Gastroesophageal sphincter (tissue), 4 donors: ENCODE data around the gene PTPRN2. TPM values are rescaled to one million over a fixed set of nuclear protein-coding genes. Genes with fewer than 3 reads are reported as not detected.

Experiments used
- ATAC-seq: fragments of 150-250 bp; one replicate; pipeline ENCODE4 v1.9.1; 2016; ENCODE audit warnings: mild to moderate bottlenecking, moderate library complexity
- H3K27ac ChIP-seq, 4 donors: fragments of 200-600 bp; sonication (generic) in 3 of 4; 1 replicate in 3 of 4; 2 replicates in 1 of 4; pipeline ENCODE4 v1.5.1; 2016 to 2019
- H3K27me3 ChIP-seq: fragments of 200-600 bp; sonication (generic); one replicate; pipeline ENCODE4 v1.5.1; 2019
- H3K36me3 ChIP-seq, 2 donors: fragments of 200-600 bp; sonication (generic); one replicate each; pipeline ENCODE4 v1.5.1; 2019; ENCODE audit warnings: control low read depth in 1 of 2
- H3K4me1 ChIP-seq, 3 donors: fragments of 200-600 bp; sonication (generic); 1 replicate in 2 of 3; 2 replicates in 1 of 3; pipeline ENCODE4 v1.5.1; 2016 to 2019; ENCODE audit warnings: control low read depth in 2 of 3
- H3K4me3 ChIP-seq, 2 donors: fragments of 200-600 bp; sonication (generic); one replicate each; pipeline ENCODE4 v1.5.1; 2019; ENCODE audit warnings: mild to moderate bottlenecking in 1 of 2, moderate library complexity in 1 of 2
- H3K9me3 ChIP-seq, 3 donors: fragments of 200-600 bp; sonication (generic); one replicate each; pipeline ENCODE4 v1.5.1; 2017 to 2019; ENCODE audit warnings: control low read depth in 2 of 3
- CTCF ChIP-seq, 4 experiments: fragments of 200-600 bp in 2 of 4; fragments of 450-650 bp in 2 of 4; sonication (generic) in 1 of 4; IDR thresholded peaks; one replicate each; pipeline ENCODE4 v1.5.1; 2017 to 2019; ENCODE audit warnings: antibody characterized with exemption in 4 of 4, mild to moderate bottlenecking in 2 of 4, moderate library complexity in 2 of 4
- EP300 ChIP-seq: sonication (generic); formaldehyde crosslinking; IDR thresholded peaks from one replicate; pipeline ENCODE4 v1.6.1; 2017; ENCODE audit warnings: antibody characterized with exemption, mild to moderate bottlenecking
- POLR2A ChIP-seq, 2 donors: fragments of 450-650 bp; IDR thresholded peaks; one replicate each; pipeline ENCODE4 v1.6.1; 2017; ENCODE audit warnings: antibody characterized with exemption in 2 of 2, mild to moderate bottlenecking in 2 of 2, moderate library complexity in 1 of 2
- POLR2AphosphoS5 ChIP-seq: sonication (generic); formaldehyde crosslinking; IDR thresholded peaks from one replicate; pipeline ENCODE4 v1.6.1; 2017; ENCODE audit warnings: antibody characterized with exemption
- WGBS, 2 donors: methylation state at CpG; one replicate each; pipeline ENCODE4 v1.1.5; 2018; ENCODE audit warnings: low coverage in 1 of 2; 5-methylcytosine and 5-hydroxymethylcytosine counted together
- total RNA-seq, 4 donors: library from RNA; depleted of rRNA; stranded (reverse); fragments of >200 nt; gene quantifications; one replicate each; pipeline ENCODE4 v1.1.0, GENCODE V29; 2016

PTPRN2 gene
- total RNA-seq, 4 donors from 2014 or later: 1.7 to 4.7 (median 3.3) TPM

- 67 to 80% methylated on average over 10 to 13 of the region's 13 CpGs for WGBS, 2 donors
- no peaks in the 10 kb centered on the region for H3K9me3 ChIP-seq
- no peak overlapping the region for H3K4me3 ChIP-seq
- no peak overlapping the region for H3K27ac ChIP-seq
- peaks cover 39% of the 10 kb centered on the region for H3K27me3 ChIP-seq
- H3K36me3 ChIP-seq: no peaks in the 10 kb centered on the region
- H3K4me1 ChIP-seq: no peaks in the 10 kb centered on the region
- TF ChIP-seq POLR2AphosphoS5 (no peak), POLR2A (IDR thresholded peaks at IDR 0.05) (no peak), EP300 (no peak), CTCF (IDR thresholded peaks at IDR 0.05) (no peak)
- ATAC-seq: no peak
These were observed 769.5 kb downstream of the PTPRN2 start for GRCh38 chr7:157817944-157818700.

DNA sequence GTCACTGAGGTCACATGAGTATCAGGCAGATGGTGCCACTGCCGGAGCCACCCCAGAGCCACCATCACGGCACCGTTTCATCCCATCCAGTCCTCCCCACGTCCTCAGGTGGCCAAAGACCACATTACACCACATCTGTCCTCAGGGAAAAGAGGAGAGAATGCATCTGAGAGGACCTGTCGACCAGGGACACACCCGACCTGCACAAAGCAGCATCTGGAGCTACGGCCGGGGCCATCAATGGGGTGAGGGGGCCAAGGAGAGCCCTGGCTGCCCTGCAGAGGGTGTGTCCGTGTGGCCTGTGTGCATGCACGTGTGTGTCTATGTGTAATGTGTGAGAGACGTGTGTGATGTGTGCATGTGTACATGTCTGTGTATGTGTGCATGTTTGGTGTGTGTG, 770.2 kb downstream of the PTPRN2 start:
- Histone ChIP-seq H3K36me3 (no peaks in the 10 kb centered on the region), H3K9me3 (no peaks in the 10 kb centered on the region), H3K4me3 (no peak overlapping the region), H3K27me3 (peaks cover 39% of the 10 kb centered on the region), H3K27ac (no peak overlapping the region), H3K4me1 (no peaks in the 10 kb centered on the region)
- WGBS, 2 donors: 71 to 83% methylated on average over 2 to 6 of the region's 11 CpGs
- no peak for TF ChIP-seq POLR2AphosphoS5
- TF ChIP-seq POLR2A (IDR thresholded peaks at IDR 0.05): no peak
- no peak for TF ChIP-seq EP300
- ATAC-seq: no peak

DNA sequence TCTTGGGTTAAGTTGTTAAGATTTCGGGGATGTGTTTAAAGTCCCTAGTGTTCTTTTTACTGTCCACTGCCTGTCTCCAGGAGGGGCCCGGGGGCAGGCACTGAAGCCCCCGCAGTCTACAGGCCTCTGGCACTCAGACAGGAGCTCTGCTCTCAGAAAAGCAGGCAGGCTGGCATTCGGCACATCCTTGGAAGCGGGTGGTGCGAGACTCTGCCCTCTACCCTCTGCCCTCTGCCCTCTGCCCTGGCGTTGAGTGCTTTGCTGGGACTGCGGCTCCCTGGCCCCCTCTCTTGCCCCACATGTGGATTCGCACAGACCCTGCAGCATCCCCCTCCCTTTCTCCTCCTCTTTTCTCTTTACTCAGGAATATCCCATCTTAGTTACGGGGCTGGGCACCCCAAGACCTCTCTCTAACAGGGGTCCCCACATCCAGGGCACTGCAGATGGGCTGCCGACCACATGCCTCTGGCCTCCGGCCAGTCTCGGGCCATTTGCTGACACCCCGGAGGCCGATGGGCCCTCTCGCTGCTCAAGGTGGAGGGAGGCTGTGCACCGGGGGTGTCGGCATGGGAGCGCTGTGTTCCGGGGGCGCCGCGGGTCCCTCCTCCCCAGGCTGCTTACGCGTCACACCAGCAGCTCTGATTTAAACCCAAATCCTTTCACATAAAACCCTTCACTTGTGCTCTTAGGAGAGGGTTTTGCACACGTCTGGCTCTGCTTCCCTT, 770.9 kb downstream of the PTPRN2 start:
- no peaks in the 10 kb centered on the region for H3K36me3 ChIP-seq
- H3K27ac ChIP-seq: no peak overlapping the region
- no peaks in the 10 kb centered on the region for H3K4me1 ChIP-seq
- H3K27me3 ChIP-seq: peaks cover 39% of the 10 kb centered on the region
- H3K9me3 ChIP-seq: no peaks in the 10 kb centered on the region
- no peak for ATAC-seq
- TF ChIP-seq POLR2AphosphoS5 (no peak), CTCF (IDR thresholded peaks at IDR 0.05) (no peak)
- H3K4me3 ChIP-seq: no peak overlapping the region
- WGBS, 2 donors: 71 to 77% methylated on average over 7 to 11 of the region's 26 CpGs

GRCh38 chr7:157816086-157816485, 771.5 kb downstream of the PTPRN2 start:
- no peak overlapping the region for H3K27ac ChIP-seq
- H3K4me3 ChIP-seq: no peak overlapping the region
- 0 to 41% methylated on average over 1 to 6 of the region's 12 CpGs for WGBS, 2 donors
- H3K36me3 ChIP-seq: no peaks in the 10 kb centered on the region
- no peaks in the 10 kb centered on the region for H3K4me1 ChIP-seq
- ATAC-seq: no peak
- peaks cover 39% of the 10 kb centered on the region for H3K27me3 ChIP-seq
- H3K9me3 ChIP-seq: no peaks in the 10 kb centered on the region
- TF ChIP-seq CTCF (IDR thresholded peaks at IDR 0.05): no peak
- TF ChIP-seq EP300: no peak
- TF ChIP-seq POLR2AphosphoS5: no peak
- no peak for TF ChIP-seq POLR2A (IDR thresholded peaks at IDR 0.05)

GRCh38 chr7:157815706-157816022, 772.0 kb downstream of the PTPRN2 start:
- WGBS, 2 donors: 78% methylated on average over 7 of the region's 10 CpGs; no CpG with 5 or more reads in 1 of the 2 donors
- no peak for ATAC-seq

More at GRCh38 chr7:157815706-157816022, 772.0 kb downstream of the PTPRN2 start:
- peaks cover 39% of the 10 kb centered on the region for H3K27me3 ChIP-seq
- H3K9me3 ChIP-seq: no peaks in the 10 kb centered on the region
- H3K4me3 ChIP-seq: no peak overlapping the region
- H3K27ac ChIP-seq: no peak overlapping the region
- TF ChIP-seq CTCF (IDR thresholded peaks at IDR 0.05) (no peak), EP300 (no peak), POLR2A (IDR thresholded peaks at IDR 0.05) (no peak), POLR2AphosphoS5 (no peak)
- no peaks in the 10 kb centered on the region for H3K4me1 ChIP-seq
- H3K36me3 ChIP-seq: no peaks in the 10 kb centered on the region
